Sigmoid colon (tissue), 7 donors: ENCODE measurements around the gene PDZRN4. TPM values are rescaled to one million over a fixed set of nuclear protein-coding genes. Genes with fewer than 3 reads are reported as not detected.

Source experiments
- DNase-seq: peaks from one replicate; pipeline ENCODE4 v3.0.0-alpha.2; 2019
- H3K27ac ChIP-seq, 4 donors: fragments of 200-600 bp; sonication (generic); one replicate each; pipeline ENCODE4 v1.5.1; 2016 to 2019; ENCODE audit warnings: mild to moderate bottlenecking in 1 of 4
- H3K27me3 ChIP-seq, 3 donors: fragments of 200-600 bp; sonication (generic); one replicate each; pipeline ENCODE4 v1.5.1; 2019; ENCODE audit warnings: mild to moderate bottlenecking in 1 of 3
- H3K36me3 ChIP-seq, 4 donors: fragments of 200-600 bp; sonication (generic); one replicate each; pipeline ENCODE4 v1.5.1; 2016 to 2019
- H3K4me1 ChIP-seq, 4 donors: fragments of 200-600 bp; sonication (generic); one replicate each; pipeline ENCODE4 v1.5.1; 2017 to 2019
- H3K4me3 ChIP-seq, 4 donors: fragments of 200-600 bp; sonication (generic); one replicate each; pipeline ENCODE4 v1.5.1; 2017 to 2019; ENCODE audit warnings: mild to moderate bottlenecking in 2 of 4, moderate library complexity in 1 of 4
- H3K9me3 ChIP-seq, 4 donors: fragments of 200-600 bp in 3 of 4; sonication (generic) in 3 of 4; one replicate each; pipeline versions ENCODE4 v1.5.1 to v1.6.1; 2013 to 2019
- EP300 ChIP-seq, 4 donors: sonication (generic); formaldehyde crosslinking; IDR thresholded peaks; one replicate each; pipeline ENCODE4 v1.6.1; 2017; ENCODE audit warnings: antibody characterized with exemption in 4 of 4
- POLR2A ChIP-seq, 2 donors: fragments of 450-650 bp; IDR thresholded peaks; one replicate each; pipeline ENCODE4 v1.6.1; 2016; ENCODE audit warnings: antibody characterized with exemption in 2 of 2, mild to moderate bottlenecking in 2 of 2, moderate library complexity in 2 of 2
- POLR2AphosphoS5 ChIP-seq, 4 donors: sonication (generic); formaldehyde crosslinking; IDR thresholded peaks; one replicate each; pipeline ENCODE4 v1.6.1; 2017; ENCODE audit warnings: antibody characterized with exemption in 4 of 4
- WGBS, 2 donors: extraction: QIAGEN DNeasy Blood & Tissue Kit; methylation state at CpG; one replicate each; pipeline ENCODE4 v1.1.7; 2013; 5-methylcytosine and 5-hydroxymethylcytosine counted together
- intact Hi-C: fragments of 100-400 bp; cut with DNase I; formaldehyde crosslinking; loops from one replicate; pipeline ENCODE4 v1.15.1; 2023
- polyA plus RNA-seq, 3 donors: library from polyadenylated mRNA; stranded (reverse); fragments of 200-250 nt; gene quantifications; one replicate each; pipeline ENCODE4 v1.2.3, GENCODE V29; 2013
- total RNA-seq, 4 donors: library from RNA; depleted of rRNA; stranded (reverse); fragments of >200 nt; gene quantifications; one replicate each; pipeline ENCODE4 v1.1.0, GENCODE V29; 2016
- TF ChIP-seq, protein P1 (sequence below), 4 experiments: fragments of 450-650 bp in 3 of 4; fragments of 200-600 bp in 1 of 4; IDR thresholded peaks; one replicate each; pipeline ENCODE4 v1.5.1; 2016 to 2019; ENCODE audit warnings: antibody characterized with exemption in 4 of 4, mild to moderate bottlenecking in 3 of 4, moderate library complexity in 2 of 4
- donor health status: healthy with polysubstance abuse.
- donor health status: Bipolar disorder and iron deficiency.
- donor health status: healthy.

The PDZRN4 gene
- total and polyA plus RNA-seq, 7 donors, result 0.23 to 98.1 (median 71.5) TPM

DNA sequence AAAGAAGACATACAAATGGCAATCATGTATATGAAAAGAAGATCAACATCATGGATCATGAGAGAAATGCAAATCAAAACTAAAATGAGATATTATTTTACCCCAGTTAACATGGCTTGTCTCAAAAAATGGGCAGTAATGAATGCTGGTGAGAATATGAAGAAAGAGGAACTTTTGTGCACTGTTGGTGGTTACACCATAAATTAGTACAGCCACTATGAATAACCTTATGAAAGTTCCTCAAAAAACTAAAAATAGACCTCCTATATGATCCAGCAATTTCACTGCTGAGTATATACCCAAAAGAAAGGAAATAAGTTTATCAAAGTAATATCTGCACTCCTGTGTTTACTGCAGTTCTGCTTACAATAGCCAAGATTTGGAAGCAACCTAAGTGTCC lies 151.7 kb downstream of the PDZRN4 start:
- TF ChIP-seq EP300 (IDR thresholded peaks at IDR 0.05) (no peak), POLR2AphosphoS5 (IDR thresholded peaks at IDR 0.05) (no peak), POLR2A (IDR thresholded peaks at IDR 0.05) (no peak)
- TF ChIP-seq, protein P1, sequence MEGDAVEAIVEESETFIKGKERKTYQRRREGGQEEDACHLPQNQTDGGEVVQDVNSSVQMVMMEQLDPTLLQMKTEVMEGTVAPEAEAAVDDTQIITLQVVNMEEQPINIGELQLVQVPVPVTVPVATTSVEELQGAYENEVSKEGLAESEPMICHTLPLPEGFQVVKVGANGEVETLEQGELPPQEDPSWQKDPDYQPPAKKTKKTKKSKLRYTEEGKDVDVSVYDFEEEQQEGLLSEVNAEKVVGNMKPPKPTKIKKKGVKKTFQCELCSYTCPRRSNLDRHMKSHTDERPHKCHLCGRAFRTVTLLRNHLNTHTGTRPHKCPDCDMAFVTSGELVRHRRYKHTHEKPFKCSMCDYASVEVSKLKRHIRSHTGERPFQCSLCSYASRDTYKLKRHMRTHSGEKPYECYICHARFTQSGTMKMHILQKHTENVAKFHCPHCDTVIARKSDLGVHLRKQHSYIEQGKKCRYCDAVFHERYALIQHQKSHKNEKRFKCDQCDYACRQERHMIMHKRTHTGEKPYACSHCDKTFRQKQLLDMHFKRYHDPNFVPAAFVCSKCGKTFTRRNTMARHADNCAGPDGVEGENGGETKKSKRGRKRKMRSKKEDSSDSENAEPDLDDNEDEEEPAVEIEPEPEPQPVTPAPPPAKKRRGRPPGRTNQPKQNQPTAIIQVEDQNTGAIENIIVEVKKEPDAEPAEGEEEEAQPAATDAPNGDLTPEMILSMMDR (IDR thresholded peaks at IDR 0.05), result no peak
- Histone ChIP-seq H3K4me3 (no peak overlapping the region), H3K27ac (no peak overlapping the region), H3K9me3 (no peaks in the 10 kb centered on the region), H3K27me3 (no peaks in the 10 kb centered on the region), H3K36me3 (no peaks in the 10 kb centered on the region), H3K4me1 (no peaks in the 10 kb centered on the region)
- intact Hi-C loops, result no loop called here
- no peak for DNase-seq

DNA sequence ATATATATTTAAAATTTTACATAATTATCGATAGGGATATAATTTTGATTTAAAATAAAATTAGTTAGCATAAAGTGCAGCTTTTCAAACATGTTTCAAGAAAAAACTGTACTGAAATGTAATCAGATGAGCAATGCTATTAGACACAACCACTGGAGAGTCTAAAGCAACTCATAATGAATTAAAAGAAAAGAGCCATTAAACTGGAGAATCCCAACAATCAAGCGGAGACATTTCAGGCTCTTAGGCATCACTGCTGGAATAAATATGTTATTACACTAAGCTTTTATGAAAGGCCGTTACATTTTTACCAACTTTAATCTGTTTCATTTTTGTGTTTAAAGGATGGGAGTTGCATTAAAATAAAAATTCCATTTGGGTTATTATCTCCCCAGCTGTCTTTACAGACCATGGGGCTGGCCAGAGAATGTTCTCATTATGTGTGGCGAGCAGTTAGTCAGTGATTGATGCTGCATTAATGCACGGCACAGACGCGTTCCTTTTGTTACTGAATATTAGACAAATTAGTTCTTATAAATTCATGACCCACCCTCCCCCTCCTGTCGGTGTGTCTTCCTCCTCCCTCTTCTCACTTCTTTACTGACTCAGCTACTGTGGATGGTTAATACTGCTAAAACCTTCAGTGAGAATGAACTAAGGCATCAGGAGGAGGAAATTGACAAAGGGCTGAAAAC lies 156.8 kb downstream of the PDZRN4 start:
- WGBS, 2 donors, result 77 to 79% methylated on average over 8 of the region's 8 CpGs
- no peaks in the 10 kb centered on the region for H3K27me3 ChIP-seq
- H3K4me1 ChIP-seq, result no peaks in the 10 kb centered on the region
- intact Hi-C loops, result no loop called here
- no peak overlapping the region for H3K27ac ChIP-seq
- no peaks in the 10 kb centered on the region for H3K36me3 ChIP-seq
- no peak for DNase-seq
- TF ChIP-seq EP300 (IDR thresholded peaks at IDR 0.05) (no peak), POLR2AphosphoS5 (IDR thresholded peaks at IDR 0.05) (no peak), POLR2A (IDR thresholded peaks at IDR 0.05) (no peak)
- TF ChIP-seq, protein P1 (IDR thresholded peaks at IDR 0.05), result no peak
- H3K4me3 ChIP-seq, result no peak overlapping the region
- no peaks in the 10 kb centered on the region for H3K9me3 ChIP-seq

DNA sequence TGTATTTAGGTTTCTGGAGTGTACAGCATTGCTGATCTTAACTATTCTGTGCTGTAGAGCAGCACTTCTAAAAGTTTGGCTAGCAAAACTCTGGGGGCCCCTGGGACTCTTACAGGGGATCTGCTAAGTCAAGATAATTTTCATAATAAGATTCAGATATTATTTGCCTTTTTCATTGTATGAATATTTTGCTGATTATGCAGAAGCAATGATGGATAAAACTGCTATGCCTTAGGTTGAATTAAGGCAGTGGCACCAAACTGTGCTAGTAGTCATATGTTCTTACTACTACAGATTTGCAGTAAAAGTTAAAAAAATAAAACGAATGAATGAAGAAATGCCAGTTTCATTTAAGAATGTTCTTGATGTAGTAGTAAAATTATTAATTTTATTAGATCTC lies 160.1 kb downstream of the PDZRN4 start:
- 76 to 81% methylated on average over 1 of the region's 1 CpG for WGBS, 2 donors
- TF ChIP-seq POLR2AphosphoS5 (IDR thresholded peaks at IDR 0.05) (no peak), EP300 (IDR thresholded peaks at IDR 0.05) (no peak), POLR2A (IDR thresholded peaks at IDR 0.05) (no peak)
- TF ChIP-seq, protein P1 (IDR thresholded peaks at IDR 0.05), result no peak
- H3K36me3 ChIP-seq, result no peaks in the 10 kb centered on the region
- no peaks in the 10 kb centered on the region for H3K27me3 ChIP-seq
- H3K4me3 ChIP-seq, result no peak overlapping the region
- H3K4me1 ChIP-seq, result no peaks in the 10 kb centered on the region
- intact Hi-C loops, result no loop called here
- H3K27ac ChIP-seq, result no peak overlapping the region
- no peak for DNase-seq
- H3K9me3 ChIP-seq, result peaks cover 0 to 3% (median 0%) of the 10 kb centered on the region in 4 donors

DNA sequence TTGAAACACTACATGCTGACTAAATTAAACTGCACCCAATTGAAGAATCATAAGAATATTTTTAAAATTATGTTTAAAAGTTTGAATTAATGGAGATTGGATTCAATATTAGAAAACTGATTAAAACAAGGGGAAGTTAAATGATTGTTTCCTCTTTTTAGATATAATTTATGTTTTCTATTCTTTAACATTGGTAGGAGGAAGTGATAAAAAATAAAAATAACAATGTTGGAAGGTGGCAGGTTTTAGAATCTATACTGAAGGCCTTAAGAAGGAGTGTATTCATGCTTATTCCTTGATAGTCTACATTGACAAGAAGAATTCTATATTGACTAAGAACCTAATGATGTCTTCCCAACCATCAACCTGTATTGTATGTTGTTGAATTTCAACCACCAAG lies 168.1 kb downstream of the PDZRN4 start:
- H3K27ac ChIP-seq, result no peak overlapping the region
- DNase-seq, result no peak
- TF ChIP-seq EP300 (IDR thresholded peaks at IDR 0.05) (no peak), POLR2A (IDR thresholded peaks at IDR 0.05) (no peak), POLR2AphosphoS5 (IDR thresholded peaks at IDR 0.05) (no peak)
- TF ChIP-seq, protein P1 (IDR thresholded peaks at IDR 0.05), result no peak

DNA sequence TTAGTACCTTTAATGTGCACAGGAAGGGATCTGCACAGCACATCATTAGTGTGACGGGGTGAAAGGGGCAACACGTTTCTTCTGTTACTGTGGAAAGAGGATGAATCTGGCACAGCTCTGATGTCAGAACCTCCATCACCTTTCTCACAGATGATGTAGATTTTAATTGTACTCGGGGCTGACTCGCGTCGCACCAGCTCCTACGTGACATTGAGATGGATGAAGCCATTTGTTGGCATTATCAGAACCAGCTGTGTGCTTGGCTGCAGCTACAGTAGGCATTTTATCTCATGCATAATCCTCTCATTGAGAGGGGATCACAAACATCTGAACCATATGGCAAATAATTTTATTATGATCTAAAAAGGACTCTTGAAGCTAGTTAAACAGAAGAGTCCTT lies 173.6 kb downstream of the PDZRN4 start:
- H3K27me3 ChIP-seq, result no peaks in the 10 kb centered on the region
- 77% methylated on average over 7 of the region's 7 CpGs for WGBS, 2 donors
- H3K4me3 ChIP-seq, result no peak overlapping the region
- no peak for TF ChIP-seq POLR2A (IDR thresholded peaks at IDR 0.05)
- TF ChIP-seq, protein P1 (IDR thresholded peaks at IDR 0.05), result no peak
- TF ChIP-seq POLR2AphosphoS5 (IDR thresholded peaks at IDR 0.05), result no peak
- no peak for TF ChIP-seq EP300 (IDR thresholded peaks at IDR 0.05)
- no peak for DNase-seq
- H3K9me3 ChIP-seq, result no peaks in the 10 kb centered on the region
- no peaks in the 10 kb centered on the region for H3K36me3 ChIP-seq
- peaks cover 0 to 14% (median 4%) of the 10 kb centered on the region in 4 donors for H3K4me1 ChIP-seq
- intact Hi-C loops, result no loop called here
- H3K27ac ChIP-seq, result no peak overlapping the region

More for the DNA sequence above, 168.1 kb downstream of the PDZRN4 start:
- H3K36me3 ChIP-seq, result no peaks in the 10 kb centered on the region
- intact Hi-C loops, result no loop called here
- H3K4me1 ChIP-seq, result peaks cover 0 to 9% (median 0%) of the 10 kb centered on the region in 4 donors
- H3K9me3 ChIP-seq, result peaks cover 0 to 3% (median 0%) of the 10 kb centered on the region in 4 donors
- H3K4me3 ChIP-seq, result no peak overlapping the region
- H3K27me3 ChIP-seq, result no peaks in the 10 kb centered on the region
